Measurements from ENCODE around the gene HSP90AA1.
"Not testable (repeated sequence)": the region's sequence is repeated elsewhere in the genome, so short reads cannot be mapped to it uniquely, and the experiment has no call there.

Gene HSP90AA1

DNA sequence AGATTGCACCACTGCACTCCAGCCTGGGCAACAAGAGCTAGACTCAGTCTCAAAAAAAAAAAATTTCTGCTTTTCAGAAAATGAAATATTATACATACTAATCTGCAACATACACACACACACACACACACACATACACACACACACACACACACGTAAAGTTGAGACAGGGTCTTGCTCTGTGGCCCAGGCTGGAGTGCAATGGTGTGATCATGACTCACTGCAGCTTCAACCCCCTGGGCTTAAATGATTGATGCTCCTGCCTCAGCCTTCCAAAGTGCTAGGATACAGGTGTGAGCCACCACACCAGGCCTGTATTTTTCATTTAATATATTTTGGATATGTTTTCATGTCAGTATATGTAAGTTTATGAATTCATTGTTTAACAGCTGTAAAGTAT is 34.0 kb upstream of the HSP90AA1 start:
- no peak for DNase-seq (ENCODE audit: low spot score)
- TF ChIP-seq, protein P1, sequence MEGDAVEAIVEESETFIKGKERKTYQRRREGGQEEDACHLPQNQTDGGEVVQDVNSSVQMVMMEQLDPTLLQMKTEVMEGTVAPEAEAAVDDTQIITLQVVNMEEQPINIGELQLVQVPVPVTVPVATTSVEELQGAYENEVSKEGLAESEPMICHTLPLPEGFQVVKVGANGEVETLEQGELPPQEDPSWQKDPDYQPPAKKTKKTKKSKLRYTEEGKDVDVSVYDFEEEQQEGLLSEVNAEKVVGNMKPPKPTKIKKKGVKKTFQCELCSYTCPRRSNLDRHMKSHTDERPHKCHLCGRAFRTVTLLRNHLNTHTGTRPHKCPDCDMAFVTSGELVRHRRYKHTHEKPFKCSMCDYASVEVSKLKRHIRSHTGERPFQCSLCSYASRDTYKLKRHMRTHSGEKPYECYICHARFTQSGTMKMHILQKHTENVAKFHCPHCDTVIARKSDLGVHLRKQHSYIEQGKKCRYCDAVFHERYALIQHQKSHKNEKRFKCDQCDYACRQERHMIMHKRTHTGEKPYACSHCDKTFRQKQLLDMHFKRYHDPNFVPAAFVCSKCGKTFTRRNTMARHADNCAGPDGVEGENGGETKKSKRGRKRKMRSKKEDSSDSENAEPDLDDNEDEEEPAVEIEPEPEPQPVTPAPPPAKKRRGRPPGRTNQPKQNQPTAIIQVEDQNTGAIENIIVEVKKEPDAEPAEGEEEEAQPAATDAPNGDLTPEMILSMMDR (IDR thresholded peaks at IDR 0.05; ENCODE audit: extremely low read depth, missing control alignments), result no peak

DNA sequence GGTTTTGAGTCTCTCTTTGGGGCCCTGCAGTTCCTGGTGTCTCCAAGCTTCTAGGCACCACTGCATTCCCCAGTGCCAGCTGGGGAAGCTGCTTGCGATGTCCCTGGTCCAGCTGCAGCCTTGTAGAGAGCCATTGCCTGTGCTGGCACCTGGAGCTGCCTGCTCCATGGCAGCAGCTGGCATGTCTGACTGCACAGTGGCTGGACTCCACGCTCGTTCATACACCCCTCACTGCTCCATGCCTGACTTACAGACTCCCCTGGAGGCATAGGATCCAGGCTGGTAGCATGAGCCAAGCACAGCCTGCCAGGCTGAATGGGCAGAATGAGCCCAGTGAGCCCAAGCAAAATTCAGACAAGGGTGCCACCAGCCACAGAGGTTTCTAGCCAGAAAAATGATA is 31.0 kb upstream of the HSP90AA1 start:
- no peak for DNase-seq (ENCODE audit: low spot score)
- TF ChIP-seq, protein P1 (IDR thresholded peaks at IDR 0.05; ENCODE audit: extremely low read depth, missing control alignments), result no peak

DNA sequence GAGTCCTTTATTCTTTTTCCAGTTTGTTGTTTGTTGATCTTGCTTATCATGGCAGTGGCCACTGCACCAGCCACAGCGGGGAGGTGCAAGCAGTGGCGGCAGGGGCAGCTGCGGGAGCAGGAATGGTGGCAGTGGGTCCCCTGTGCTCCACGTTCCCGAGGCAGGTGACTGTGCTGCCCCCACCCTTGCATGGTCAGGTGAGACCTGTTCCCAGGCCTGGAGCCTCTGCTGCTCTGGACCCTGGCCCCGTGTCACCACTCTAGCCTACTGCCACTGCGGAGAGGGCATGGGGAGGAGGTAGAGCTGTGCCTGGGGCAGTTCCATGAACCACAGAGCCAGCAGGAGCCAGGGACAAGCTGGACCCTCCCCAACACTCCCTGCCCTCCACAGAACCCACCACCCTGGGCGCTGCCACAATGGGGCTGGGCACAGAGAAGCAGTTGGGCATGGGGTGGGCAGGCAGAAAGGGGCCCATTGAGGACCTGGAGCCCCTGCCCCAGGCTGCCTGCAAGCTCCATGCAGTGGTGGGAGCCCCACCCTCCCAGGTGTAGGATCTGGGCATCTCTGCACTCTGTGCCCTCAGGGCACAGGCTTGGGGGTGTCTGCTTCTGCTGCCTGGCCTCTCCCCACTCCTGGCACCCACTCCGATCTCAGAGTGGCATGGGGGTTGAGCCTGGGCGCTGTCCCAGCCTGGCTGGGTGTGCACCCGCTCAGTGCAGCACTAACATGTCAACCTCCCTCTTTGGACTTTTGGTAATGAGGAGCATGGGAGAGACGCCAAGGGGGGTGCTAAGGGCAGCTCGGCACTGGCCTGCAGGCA is 29.7 kb upstream of the HSP90AA1 start:
- DNase-seq (ENCODE audit: low spot score), result no peak
- TF ChIP-seq, protein P1 (IDR thresholded peaks at IDR 0.05; ENCODE audit: extremely low read depth, missing control alignments), result no peak

DNA sequence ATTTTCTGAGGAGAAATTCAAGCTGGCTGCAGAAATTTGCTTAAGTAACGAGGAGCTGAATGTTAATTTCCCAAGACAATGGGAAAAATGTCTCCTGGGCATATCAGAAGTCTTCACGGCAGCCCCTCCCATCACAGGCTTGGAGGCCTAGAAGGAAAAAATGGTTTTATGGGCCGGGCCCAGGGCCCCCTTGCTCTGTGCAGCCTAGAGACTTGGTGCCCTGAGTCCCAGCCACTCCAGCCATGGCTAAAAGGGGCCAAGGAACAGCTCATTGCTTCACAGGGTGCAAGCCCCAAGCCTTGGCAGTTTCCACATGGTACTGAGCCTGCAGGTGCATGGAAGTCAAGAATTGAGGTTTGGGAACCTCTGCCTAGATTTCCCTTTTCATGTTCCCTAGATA is 24.3 kb upstream of the HSP90AA1 start:
- DNase-seq (ENCODE audit: low spot score), result no peak
- TF ChIP-seq, protein P1 (IDR thresholded peaks at IDR 0.05; ENCODE audit: extremely low read depth, missing control alignments), result no peak

DNA sequence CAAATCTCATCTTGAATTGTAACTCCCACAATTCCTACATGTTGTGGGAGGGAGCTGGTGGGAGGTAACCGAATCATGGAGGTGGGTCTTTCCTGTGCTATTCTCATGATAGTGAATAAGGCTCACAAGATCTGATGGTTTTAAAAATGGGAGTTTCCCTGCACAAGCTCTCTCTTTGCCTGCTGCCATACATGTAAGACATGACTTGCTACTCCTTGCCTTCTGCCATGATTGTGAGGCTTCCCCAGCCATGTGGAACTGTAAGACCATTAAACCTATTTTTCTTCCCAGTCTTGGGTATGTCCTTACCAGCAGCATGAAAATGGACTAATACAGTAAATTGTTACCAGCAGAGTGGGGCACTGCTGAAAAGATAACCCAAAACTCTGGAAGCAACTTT is 22.5 kb upstream of the HSP90AA1 start:
- DNase-seq (ENCODE audit: low spot score), result not testable (repeated sequence)

DNA sequence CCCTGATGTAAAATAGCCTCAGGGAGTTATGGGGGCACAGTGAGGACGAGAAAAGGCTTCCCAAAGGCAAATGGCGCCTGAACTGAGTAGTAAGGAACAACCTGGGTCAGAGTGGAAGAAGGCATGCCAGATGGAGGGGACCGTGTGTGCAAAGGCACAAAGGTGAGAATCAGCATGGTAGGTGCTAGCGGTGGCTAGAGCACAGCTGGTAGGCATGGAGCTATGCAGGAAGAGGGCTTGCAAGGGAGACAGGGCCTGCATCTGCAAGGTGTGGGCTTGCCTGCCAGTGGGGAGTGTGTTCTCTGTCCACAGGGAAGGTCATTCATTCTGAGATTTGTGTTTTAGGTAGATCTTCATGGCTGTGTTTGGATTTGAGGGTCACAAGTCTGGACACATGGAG is 18.5 kb upstream of the HSP90AA1 start:
- TF ChIP-seq, protein P1 (IDR thresholded peaks at IDR 0.05; ENCODE audit: extremely low read depth, missing control alignments), result no peak

DNA sequence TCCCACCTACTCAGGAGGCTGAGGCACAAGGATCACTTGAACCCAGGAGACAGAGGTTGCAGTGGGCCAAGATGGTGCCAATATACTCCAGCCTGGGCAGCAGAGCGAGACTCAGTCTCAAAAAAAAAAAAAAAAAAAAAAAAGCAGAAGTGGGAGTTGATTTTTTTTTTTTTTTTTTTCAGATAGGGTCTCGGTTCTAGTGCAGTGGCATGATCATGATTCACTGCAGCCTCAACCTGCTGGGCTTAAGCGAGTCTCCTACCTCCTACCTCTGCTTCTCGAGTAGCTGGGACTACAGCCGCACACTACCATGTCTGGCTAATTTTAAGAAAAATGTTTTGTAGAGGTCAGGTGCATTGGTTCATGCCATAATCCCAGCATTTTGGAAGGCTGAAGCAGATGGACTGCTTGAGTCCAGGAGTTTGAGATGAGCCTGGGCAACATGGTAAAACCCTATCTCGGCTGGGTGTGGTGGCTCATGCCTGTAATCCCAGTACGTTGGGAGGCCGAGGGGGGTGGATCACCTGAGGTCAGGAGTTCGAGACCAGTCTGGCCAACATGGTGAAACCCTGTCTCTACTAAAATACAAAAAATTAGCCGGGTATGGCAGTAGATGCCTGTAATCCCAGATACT is 16.3 kb upstream of the HSP90AA1 start:
- no peak for DNase-seq (ENCODE audit: low spot score)
- TF ChIP-seq, protein P1 (IDR thresholded peaks at IDR 0.05; ENCODE audit: extremely low read depth, missing control alignments), result no peak

More for the DNA sequence above, 18.5 kb upstream of the HSP90AA1 start:
- no peak for DNase-seq (ENCODE audit: low spot score)

Data from GM20000 (cell line).